Measurements from ENCODE around the gene PYGO1.
"Not testable (repeated sequence)": the region's sequence is repeated elsewhere in the genome, so short reads cannot be mapped to it uniquely, and the experiment has no call there.

Gene PYGO1

GRCh38 chr15:55564347-55565145, 23.6 kb downstream of the PYGO1 start:
- DNase-seq = no peak

GRCh38 chr15:55562601-55563000, 25.5 kb downstream of the PYGO1 start:
- DNase-seq = no peak

GRCh38 chr15:55555089-55555488, 33.1 kb downstream of the PYGO1 start:
- no peak for DNase-seq

DNA sequence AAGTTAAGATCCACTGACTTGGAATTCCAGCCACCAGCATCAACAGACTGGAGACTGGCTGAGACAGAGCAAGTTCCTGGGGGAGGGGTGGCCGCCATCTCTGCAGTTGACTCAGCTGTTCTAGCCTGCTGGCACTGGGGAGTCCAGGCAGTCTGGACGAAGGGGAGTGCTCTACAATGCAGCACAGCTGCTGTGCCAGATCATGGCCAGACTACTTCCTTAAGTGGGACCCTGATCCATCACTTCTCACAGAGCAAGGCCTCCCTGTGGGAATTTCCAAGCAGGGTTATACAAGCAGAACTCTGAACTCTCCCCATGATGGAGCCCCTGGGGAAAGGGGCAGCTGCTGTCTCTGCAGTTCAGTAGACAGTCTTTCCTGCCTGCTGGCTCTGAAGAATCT, 35.2 kb downstream of the PYGO1 start:
- DNase-seq = no peak

DNA sequence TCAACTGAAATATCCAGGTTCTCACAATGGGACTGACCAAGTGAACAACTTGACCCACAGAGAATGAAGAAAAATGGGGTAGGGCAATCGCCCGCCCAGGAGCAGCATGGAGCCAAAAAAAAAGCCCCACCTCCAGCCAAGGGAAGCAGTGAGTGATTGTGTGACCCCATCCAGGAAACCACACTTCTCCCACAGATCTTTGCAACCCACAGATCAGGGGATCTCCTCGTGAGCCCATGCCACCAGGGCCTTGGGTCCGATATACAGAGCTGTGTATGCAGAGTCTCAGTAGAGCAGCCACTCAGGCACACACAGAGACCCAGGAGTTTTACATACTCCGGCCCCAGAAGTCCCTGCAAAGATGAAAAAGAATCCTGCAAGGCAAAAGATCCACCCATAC, 35.7 kb downstream of the PYGO1 start:
- no peak for DNase-seq

GRCh38 chr15:55549305-55549704, 38.8 kb downstream of the PYGO1 start:
- DNase-seq = no peak

DNA sequence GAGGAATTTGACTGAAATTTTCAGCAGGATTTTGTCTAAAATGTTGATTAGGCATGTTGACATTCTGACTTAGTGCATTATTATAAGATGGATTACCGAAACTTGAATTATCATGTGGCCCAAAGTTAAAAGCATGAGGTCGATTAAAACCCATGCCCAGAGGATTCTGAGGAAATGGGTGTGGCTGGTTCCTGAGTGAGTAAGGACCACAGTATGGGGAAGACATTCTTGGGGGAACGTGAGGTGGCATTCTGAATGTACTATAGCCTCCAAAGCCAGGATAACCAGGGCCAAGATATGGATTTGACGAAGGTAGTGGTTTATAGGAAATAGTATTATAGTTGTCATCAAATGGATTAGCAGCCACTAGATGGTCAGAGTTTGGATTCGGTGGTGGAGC, 41.4 kb downstream of the PYGO1 start:
- DNase-seq = no peak

- no peak for DNase-seq
Measured at GRCh38 chr15:55535436-55535835, 52.7 kb downstream of the PYGO1 start.

- DNase-seq = no peak
Measured at GRCh38 chr15:55532944-55533343, 55.2 kb downstream of the PYGO1 start.

DNA sequence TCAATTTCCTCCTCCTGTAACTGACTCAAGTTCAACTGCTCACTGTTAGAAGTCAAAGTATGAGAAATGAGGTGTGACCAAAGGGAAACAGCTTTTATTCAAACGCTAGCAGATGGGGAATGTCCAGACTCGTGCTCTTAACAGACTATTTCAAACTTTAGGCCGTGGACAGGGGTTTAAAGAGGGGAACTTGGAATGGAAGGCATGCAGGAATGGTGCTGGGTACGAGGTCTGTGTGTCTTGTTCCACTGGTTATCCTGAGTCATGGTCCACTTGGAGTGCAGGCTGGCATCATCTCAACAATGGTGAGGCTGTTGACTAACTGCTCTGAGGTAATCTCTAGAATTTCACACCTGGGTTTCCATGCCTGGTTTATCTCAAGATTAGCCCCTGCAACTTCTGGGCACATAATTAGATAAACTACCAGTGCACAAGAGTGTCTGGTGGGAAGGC, 57.3 kb downstream of the PYGO1 start:
- no peak for DNase-seq

DNA sequence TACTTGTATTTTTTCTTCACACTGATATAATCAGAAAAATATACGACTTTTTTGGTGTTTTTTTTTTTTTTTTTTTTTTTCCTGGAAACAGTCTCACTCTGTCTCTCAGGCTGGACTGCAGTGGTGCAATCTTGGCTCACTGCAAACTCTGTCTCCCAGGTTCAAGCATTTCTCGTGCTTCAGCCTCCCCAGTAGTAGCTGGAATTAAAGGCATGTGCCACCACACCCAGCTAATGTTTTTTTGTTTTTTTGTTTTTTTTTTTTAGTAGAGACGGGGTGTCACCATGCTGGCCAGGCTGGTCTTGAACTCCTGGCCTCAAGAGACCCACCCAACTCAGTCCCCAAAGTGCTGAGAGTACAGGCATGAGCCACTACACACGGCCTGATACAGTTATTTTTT, 59.3 kb downstream of the PYGO1 start:
- DNase-seq = no peak

DNA sequence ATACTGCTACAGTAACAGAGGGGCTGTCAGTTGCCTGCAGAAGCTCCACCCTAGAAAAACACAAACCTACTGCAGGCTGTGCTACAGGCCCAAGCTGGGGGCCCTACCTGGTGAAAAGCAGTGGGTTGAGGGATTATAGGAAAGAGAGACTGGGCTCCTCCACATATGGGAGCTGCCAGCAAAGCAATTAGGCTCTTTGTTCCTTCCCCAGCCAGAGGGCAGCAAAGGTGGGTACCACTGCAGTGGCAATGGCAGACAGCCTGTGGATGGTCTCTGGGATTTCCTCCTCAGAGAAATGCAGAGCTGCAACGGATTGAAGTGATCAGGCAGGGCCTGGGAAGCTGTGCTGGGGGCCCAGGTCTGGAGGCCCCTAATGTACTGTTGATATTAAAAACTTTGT, 61.0 kb downstream of the PYGO1 start:
- no peak for DNase-seq

- no peak for DNase-seq
Measured at GRCh38 chr15:55526559-55527036, 61.5 kb downstream of the PYGO1 start.

- no peak for DNase-seq
Measured at GRCh38 chr15:55522742-55523450, 65.2 kb downstream of the PYGO1 start.

- no peak for DNase-seq
Measured at GRCh38 chr15:55518641-55519040, 69.5 kb downstream of the PYGO1 start.

DNA sequence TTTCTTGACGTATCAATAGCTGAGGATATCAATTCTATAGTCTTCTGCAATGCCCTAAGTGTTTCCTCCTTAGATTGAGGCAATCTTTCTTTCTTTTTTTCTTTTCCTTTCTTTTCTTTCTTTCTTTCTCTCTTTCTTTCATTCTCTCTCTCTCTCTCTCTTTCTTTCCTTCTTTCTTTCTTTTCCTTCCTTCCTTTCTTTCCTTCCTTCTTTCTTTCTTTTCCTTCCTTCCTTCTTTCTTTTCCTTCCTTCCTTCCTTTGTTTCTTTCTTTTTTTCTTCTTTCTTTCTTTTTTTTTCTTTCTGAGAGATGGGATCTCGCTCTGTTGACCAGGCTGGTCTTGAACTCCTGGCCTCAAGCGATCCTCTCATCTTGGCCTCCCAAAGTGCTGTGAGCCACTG, 70.1 kb downstream of the PYGO1 start:
- no peak for DNase-seq

DNA sequence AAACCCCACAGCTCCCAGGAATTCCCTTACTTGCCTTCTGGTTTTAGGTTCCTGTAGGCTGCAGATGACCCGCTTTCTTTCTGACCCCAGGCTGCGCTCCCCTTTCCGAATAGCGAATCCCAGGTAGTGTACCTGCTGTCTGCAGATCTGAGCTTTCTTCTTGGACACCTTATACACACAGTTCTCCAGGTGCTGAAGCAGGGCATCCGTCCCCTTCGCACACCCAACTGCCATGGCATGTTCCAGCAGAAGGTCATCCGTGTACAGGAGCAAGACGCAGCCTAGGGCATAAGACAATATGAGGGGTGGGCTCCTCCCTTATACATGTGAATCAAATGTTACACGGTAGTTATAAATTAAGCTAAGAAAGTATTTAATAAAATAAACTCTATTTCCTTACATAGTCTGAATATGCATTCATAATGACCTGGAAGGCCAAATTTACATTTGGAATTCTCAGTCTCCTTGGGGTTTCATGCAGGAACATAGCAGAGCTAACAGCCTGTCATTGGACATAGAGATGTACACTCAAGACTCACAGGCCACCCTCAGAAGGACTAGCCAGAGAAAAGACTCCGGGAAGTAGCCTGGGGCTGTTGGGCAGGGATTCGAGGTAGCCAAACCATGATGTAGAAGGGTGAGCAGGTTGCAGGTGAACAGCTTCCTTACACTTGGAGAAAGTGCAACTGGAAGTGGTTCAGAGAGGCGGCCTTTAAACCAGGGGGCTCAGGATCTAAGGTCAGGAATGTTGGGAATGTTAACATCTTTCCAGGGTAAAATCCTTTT, 72.0 kb downstream of the PYGO1 start:
- DNase-seq = no peak

DNA sequence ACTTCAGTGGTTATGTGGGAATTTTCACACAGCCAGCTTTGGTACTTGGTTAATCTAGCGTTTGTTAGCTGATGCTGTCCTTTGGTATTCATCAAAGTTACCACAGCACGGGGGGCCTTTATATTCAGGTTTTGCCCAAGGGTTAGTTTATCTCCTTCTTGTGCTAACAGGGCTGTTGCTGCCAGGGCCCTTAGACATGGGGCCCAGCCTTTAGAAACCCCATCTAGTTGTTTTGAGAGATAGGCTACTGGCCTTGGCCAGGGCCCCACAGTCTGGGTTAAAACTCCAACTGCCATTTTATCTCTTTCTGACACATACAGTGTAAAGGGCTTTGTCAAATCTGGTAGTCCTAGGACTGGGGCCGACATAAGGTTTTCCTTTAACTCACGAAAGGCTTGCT, 72.7 kb downstream of the PYGO1 start:
- DNase-seq = no peak

GRCh38 chr15:55514414-55514850, 73.7 kb downstream of the PYGO1 start:
- no peak for DNase-seq

DNA sequence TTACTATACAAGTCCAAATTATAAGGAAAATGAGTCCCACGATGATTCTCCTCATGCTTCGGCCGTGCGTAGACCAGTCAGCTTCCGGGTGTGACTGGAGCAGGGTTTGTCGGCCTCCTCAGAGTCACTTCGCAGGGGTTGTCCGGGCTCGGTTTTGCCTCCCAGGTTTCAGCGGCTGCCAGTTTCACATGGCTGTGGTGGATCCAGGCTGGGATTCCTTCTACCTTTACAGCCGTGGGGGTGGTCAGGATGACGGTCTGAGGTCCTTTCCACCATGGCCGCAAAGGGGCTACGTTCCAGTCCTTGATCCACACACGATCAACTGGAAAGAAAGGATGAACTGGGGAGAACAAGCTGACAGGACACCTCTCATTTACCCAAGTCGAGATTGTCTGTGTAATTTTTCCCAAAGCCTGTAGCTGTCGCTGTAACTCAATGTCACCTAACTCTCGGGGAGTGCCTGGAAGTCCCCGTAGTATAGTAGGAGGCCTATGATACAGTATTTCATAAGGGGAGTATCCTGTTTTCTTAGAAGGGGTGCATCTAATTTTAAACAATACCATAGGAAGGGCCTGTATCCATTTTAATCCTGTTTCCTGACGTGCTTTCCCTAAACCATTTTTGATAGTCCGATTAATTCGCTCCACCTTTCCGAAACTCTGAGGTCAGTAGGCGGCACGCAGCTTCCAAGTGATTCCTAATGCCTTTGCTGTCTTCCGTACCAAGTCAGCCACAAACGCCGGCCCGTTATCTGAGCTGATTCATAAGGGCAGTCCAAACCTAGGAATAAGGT, 74.3 kb downstream of the PYGO1 start:
- DNase-seq = not testable (repeated sequence)

- DNase-seq = no peak
Measured at GRCh38 chr15:55513152-55513551, 75.0 kb downstream of the PYGO1 start.

DNA sequence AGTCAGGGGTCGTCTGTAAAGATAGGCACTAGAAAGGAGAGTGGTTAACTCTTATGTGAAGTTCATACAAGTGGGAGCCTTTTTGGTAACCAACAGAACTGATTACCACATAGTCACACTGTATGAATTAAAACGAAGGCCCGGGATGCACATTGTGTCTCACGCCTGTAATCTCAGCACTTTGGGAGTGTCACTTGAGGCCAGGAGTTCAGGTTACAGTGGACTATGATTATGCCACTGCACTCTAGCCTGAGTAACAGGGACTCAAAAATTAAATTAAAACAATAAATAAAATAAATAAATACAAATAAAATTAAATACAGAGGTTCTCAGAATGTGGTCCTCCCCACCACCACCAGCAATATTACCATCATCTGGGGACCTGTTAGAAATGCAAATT, 80.6 kb downstream of the PYGO1 start:
- DNase-seq = no peak

GRCh38 chr15:55505407-55505806, 82.7 kb downstream of the PYGO1 start:
- not testable (repeated sequence) for DNase-seq

Measured in activated naive CD4-positive, alpha-beta T cell treated with Interleukin-2 at 50 U/mL for 16 hours (primary cell).